Breast epithelium (tissue), 3 donors: ENCODE data around the gene AHNAK.
A peak's percentile ranks its signal among the peaks of the same experiment; 100 is the strongest.

Experiments
- POLR2AphosphoS5 ChIP-seq, 3 donors: sonication (generic); formaldehyde crosslinking; IDR thresholded peaks; one replicate each; pipeline ENCODE4 v1.6.1; 2017; ENCODE audit warnings: antibody characterized with exemption in 3 of 3
- TF ChIP-seq, protein P1 (sequence below), 3 donors: fragments of 450-650 bp; IDR thresholded peaks; one replicate each; pipeline ENCODE4 v1.5.1; 2016 to 2017; ENCODE audit warnings: antibody characterized with exemption in 3 of 3, mild to moderate bottlenecking in 3 of 3, moderate library complexity in 3 of 3

GRCh38 chr11:62508336-62509058 lies 38.1 kb downstream of the AHNAK start:
- peak; percentile 69 to 80 (median 70) for TF ChIP-seq POLR2AphosphoS5 (IDR thresholded peaks at IDR 0.05)
- TF ChIP-seq, protein P1, sequence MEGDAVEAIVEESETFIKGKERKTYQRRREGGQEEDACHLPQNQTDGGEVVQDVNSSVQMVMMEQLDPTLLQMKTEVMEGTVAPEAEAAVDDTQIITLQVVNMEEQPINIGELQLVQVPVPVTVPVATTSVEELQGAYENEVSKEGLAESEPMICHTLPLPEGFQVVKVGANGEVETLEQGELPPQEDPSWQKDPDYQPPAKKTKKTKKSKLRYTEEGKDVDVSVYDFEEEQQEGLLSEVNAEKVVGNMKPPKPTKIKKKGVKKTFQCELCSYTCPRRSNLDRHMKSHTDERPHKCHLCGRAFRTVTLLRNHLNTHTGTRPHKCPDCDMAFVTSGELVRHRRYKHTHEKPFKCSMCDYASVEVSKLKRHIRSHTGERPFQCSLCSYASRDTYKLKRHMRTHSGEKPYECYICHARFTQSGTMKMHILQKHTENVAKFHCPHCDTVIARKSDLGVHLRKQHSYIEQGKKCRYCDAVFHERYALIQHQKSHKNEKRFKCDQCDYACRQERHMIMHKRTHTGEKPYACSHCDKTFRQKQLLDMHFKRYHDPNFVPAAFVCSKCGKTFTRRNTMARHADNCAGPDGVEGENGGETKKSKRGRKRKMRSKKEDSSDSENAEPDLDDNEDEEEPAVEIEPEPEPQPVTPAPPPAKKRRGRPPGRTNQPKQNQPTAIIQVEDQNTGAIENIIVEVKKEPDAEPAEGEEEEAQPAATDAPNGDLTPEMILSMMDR (IDR thresholded peaks at IDR 0.05) = peak; percentile 29 to 68 (median 44)
